SK-N-DZ (cell line): ENCODE results near the gene OR6B2.

Experiments used
- DNase-seq: peaks from one replicate; pipeline ENCODE4 v3.0.0-alpha.2; 2015; ENCODE audit warnings: low spot score

Gene OR6B2

GRCh38 chr2:240041363-240041762 is 11.1 kb upstream of the OR6B2 start:
- no peak for DNase-seq

GRCh38 chr2:240037358-240037757 is 7.1 kb upstream of the OR6B2 start:
- no peak for DNase-seq

GRCh38 chr2:240033330-240033678 is 3.1 kb upstream of the OR6B2 start:
- DNase-seq = no peak

GRCh38 chr2:240032406-240033329 is 2.4 kb upstream of the OR6B2 start:
- no peak for DNase-seq

- DNase-seq = no peak
These were observed 5.5 kb downstream of the OR6B2 start for GRCh38 chr2:240024766-240025165.

- no peak for DNase-seq
These were observed 6.4 kb downstream of the OR6B2 start for GRCh38 chr2:240023792-240024191.

- DNase-seq = peak; percentile 63
These were observed 8.6 kb downstream of the OR6B2 start for GRCh38 chr2:240021488-240022104.

GRCh38 chr2:240018071-240018750 is 12.0 kb downstream of the OR6B2 start:
- no peak for DNase-seq

GRCh38 chr2:240014327-240014726 is 15.9 kb downstream of the OR6B2 start:
- no peak for DNase-seq

GRCh38 chr2:240013343-240013742 is 16.9 kb downstream of the OR6B2 start:
- no peak for DNase-seq

GRCh38 chr2:240002983-240003382 is 27.2 kb downstream of the OR6B2 start:
- no peak for DNase-seq

- DNase-seq = no peak
These were observed 29.6 kb downstream of the OR6B2 start for GRCh38 chr2:240000671-240001070.

- DNase-seq = no peak
These were observed 32.4 kb downstream of the OR6B2 start for GRCh38 chr2:239997686-239998409.

- no peak for DNase-seq
These were observed 36.1 kb downstream of the OR6B2 start for GRCh38 chr2:239994086-239994485.

- no peak for DNase-seq
These were observed 36.9 kb downstream of the OR6B2 start for GRCh38 chr2:239993291-239993690.

GRCh38 chr2:239991689-239992314 is 38.4 kb downstream of the OR6B2 start:
- peak; percentile 51 for DNase-seq

- no peak for DNase-seq
These were observed 39.3 kb downstream of the OR6B2 start for GRCh38 chr2:239990966-239991365.

- DNase-seq = no peak
These were observed 44.9 kb downstream of the OR6B2 start for GRCh38 chr2:239985356-239985755.

GRCh38 chr2:239984421-239985194 is 45.6 kb downstream of the OR6B2 start:
- DNase-seq = no peak

- no peak for DNase-seq
These were observed 47.0 kb downstream of the OR6B2 start for GRCh38 chr2:239983004-239983778.
